Mesothelial cell of epicardium (in vitro differentiated cells): ENCODE results near the gene PCDHGA11. TPM values are rescaled to one million over a fixed set of nuclear protein-coding genes. Genes with fewer than 3 reads are reported as not detected.
"Not testable (repeated sequence)": the region's sequence is repeated elsewhere in the genome, so short reads cannot be mapped to it uniquely, and the experiment has no call there.

Experiments used
- DNase-seq, 2 experiments: peaks; one replicate each; pipeline ENCODE4 v3.0.0; 2021; ENCODE audit warnings: low spot score in 2 of 2; ENCODE audit not compliant: unreplicated experiment in 2 of 2
- H3K27ac Mint-ChIP-seq: 2 replicates; pipeline ENCODE4 v1.8.0; 2021; ENCODE audit warnings: mixed read lengths
- H3K27me3 Mint-ChIP-seq: 2 replicates; pipeline ENCODE4 v1.8.0; 2021; ENCODE audit warnings: low read depth, mixed read lengths
- H3K36me3 Mint-ChIP-seq: 2 replicates; pipeline ENCODE4 v1.8.0; 2021; ENCODE audit warnings: mixed read lengths
- H3K4me1 Mint-ChIP-seq: 2 replicates; pipeline ENCODE4 v1.8.0; 2021; ENCODE audit warnings: mixed read lengths
- H3K4me3 Mint-ChIP-seq: 2 replicates; pipeline ENCODE4 v1.8.0; 2021; ENCODE audit warnings: mild to moderate bottlenecking, moderate library complexity, mixed read lengths
- H3K9me3 Mint-ChIP-seq: 2 replicates; pipeline ENCODE4 v1.8.0; 2021; ENCODE audit warnings: mixed read lengths
- total RNA-seq: library from RNA; stranded (reverse); gene quantifications from 3 replicates; pipeline ENCODE4 v1.2.1, GENCODE V29; 2021
- TF ChIP-seq, protein P1 (sequence below): fragments of 200-600 bp; sonication (generic); IDR thresholded peaks from one replicate; pipeline ENCODE4 v1.5.0; 2021; ENCODE audit warnings: antibody characterized with exemption; ENCODE audit not compliant: unreplicated experiment

The PCDHGA11 gene
- total RNA-seq, 1 donor from 2014 or later: 6.0 TPM

DNA sequence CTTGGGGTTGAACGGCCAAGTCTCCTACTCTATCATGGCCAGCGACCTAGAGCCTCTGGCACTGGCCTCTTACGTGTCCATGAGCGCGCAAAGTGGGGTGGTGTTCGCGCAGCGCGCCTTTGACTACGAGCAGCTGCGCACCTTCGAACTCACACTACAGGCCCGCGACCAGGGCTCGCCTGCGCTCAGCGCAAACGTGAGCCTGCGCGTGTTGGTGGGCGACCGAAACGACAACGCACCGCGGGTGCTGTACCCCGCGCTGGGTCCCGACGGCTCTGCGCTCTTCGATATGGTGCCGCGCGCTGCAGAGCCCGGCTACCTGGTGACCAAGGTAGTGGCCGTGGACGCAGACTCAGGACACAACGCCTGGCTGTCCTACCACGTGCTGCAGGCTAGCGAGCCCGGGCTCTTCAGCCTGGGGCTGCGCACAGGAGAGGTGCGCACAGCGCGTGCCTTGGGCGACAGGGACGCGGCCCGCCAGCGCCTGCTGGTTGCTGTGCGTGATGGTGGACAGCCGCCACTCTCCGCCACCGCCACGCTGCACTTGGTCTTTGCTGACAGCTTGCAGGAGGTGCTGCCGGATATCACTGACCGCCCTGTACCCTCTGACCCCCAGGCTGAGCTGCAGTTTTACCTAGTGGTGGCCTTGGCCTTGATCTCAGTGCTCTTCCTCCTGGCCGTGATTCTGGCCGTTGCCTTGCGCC, 21.1 kb upstream of the PCDHGA11 start:
- Mint-ChIP-seq H3K4me1 (no peaks in the 10 kb centered on the region), H3K9me3 (peaks cover 51% of the 10 kb centered on the region), H3K4me3 (no peak overlapping the region), H3K27ac (no peak overlapping the region), H3K36me3 (peaks cover 48% of the 10 kb centered on the region), H3K27me3 (no peaks in the 10 kb centered on the region)
- no peak for DNase-seq
- TF ChIP-seq, protein P1, sequence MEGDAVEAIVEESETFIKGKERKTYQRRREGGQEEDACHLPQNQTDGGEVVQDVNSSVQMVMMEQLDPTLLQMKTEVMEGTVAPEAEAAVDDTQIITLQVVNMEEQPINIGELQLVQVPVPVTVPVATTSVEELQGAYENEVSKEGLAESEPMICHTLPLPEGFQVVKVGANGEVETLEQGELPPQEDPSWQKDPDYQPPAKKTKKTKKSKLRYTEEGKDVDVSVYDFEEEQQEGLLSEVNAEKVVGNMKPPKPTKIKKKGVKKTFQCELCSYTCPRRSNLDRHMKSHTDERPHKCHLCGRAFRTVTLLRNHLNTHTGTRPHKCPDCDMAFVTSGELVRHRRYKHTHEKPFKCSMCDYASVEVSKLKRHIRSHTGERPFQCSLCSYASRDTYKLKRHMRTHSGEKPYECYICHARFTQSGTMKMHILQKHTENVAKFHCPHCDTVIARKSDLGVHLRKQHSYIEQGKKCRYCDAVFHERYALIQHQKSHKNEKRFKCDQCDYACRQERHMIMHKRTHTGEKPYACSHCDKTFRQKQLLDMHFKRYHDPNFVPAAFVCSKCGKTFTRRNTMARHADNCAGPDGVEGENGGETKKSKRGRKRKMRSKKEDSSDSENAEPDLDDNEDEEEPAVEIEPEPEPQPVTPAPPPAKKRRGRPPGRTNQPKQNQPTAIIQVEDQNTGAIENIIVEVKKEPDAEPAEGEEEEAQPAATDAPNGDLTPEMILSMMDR: no peak

- TF ChIP-seq, protein P1: no peak
- Mint-ChIP-seq H3K4me1 (no peaks in the 10 kb centered on the region), H3K9me3 (peaks cover 48% of the 10 kb centered on the region), H3K27me3 (no peaks in the 10 kb centered on the region), H3K4me3 (no peak within 1 kb of the TSS), H3K27ac (no peak within 1 kb of the TSS), H3K36me3 (peaks cover 50% of the 10 kb centered on the region)
- no peak for DNase-seq
Observed at GRCh38 chr5:141402553-141403243, 18.2 kb upstream of the PCDHGA11 start, which contains the start of gene PCDHGA9. TSS of gene PCDHGA9 (plus strand) at chr5:141402778. CDS start at chr5:141402953, 175 bp downstream.

DNA sequence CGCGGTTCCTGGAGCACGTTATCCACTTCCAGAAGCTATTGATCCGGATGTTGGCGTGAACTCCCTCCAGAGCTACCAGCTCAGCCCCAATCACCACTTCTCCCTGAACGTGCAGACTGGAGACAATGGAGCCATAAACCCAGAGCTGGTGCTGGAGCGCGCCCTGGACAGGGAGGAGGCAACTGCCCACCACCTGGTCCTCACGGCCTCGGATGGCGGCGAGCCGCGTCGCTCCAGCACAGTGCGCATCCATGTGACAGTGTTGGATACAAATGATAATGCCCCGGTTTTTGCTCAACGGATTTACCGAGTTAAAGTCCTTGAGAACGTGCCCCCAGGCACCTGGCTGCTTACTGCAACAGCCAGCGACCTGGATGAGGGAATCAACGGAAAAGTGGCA, 17.5 kb upstream of the PCDHGA11 start:
- H3K27ac Mint-ChIP-seq: no peak overlapping the region
- no peaks in the 10 kb centered on the region for H3K27me3 Mint-ChIP-seq
- H3K4me3 Mint-ChIP-seq: no peak overlapping the region
- H3K9me3 Mint-ChIP-seq: peaks cover 52% of the 10 kb centered on the region
- peaks cover 56% of the 10 kb centered on the region for H3K36me3 Mint-ChIP-seq
- no peak for DNase-seq
- H3K4me1 Mint-ChIP-seq: peaks cover 2% of the 10 kb centered on the region
- TF ChIP-seq, protein P1: no peak

DNA sequence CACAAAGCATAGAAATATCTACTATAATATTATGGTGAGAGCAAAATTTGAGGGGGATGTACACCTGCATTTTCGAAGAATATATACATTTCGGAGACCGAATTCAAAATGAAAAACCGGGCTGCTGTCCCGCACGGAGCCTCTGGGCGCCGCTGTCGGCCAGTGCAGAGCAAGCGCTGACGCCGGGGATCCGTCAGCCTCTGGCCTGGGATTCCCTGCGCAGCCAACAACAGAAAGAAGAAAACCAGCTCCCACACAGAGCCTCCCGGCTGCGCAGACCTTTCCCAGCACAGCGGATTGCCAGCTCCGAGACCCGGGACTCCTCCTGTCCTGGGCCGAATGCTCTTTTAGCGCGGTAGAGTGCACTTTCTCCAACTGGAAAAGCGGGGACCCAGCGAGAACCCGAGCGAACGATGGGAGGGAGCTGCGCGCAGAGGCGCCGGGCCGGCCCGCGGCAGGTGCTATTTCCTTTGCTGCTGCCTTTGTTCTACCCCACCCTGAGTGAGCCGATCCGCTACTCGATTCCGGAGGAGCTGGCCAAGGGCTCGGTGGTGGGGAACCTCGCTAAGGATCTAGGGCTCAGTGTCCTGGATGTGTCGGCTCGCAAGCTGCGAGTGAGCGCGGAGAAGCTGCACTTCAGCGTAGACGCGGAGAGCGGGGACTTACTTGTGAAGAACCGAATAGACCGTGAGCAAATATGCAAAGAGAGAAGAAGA, 12.9 kb upstream of the PCDHGA11 start, which contains the start of gene PCDHGB6:
PCDHGB6 (plus strand) TSS at position 232 of the 716 bp plus-strand sequence; CDS start at position 414, 182 bp downstream.
- Mint-ChIP-seq H3K4me1 (peaks cover 12% of the 10 kb centered on the region), H3K27ac (peak within 1 kb of the TSS; percentile 98), H3K36me3 (peaks cover 59% of the 10 kb centered on the region), H3K9me3 (peaks cover 44% of the 10 kb centered on the region), H3K4me3 (peak within 1 kb of the TSS; percentile 91)
- H3K27me3 Mint-ChIP-seq: not testable (repeated sequence)
- TF ChIP-seq, protein P1: peak; percentile 87
- peak; percentile 62 to 85 for DNase-seq

DNA sequence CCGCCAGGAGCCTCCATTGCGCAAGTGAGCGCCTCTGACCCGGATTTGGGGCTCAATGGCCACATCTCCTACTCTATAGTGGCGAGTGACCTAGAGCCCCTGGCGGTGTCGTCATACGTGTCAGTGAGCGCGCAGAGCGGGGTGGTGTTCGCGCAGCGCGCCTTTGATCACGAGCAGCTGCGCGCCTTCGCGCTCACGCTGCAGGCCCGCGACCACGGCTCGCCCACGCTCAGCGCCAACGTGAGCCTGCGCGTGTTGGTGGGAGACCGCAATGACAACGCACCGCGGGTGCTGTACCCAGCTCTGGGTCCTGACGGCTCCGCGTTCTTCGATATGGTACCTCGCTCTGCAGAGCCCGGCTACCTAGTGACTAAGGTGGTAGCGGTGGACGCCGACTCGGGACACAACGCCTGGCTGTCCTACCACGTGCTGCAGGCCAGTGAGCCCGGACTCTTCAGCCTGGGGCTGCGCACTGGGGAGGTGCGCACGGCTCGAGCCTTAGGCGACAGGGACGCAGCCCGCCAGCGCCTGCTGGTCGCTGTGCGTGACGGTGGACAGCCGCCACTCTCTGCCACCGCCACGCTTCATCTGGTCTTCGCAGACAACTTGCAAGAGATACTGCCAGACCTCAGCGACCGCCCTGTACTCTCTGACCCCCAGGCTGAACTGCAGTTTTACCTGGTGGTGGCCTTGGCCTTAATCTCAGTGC, 11.1 kb upstream of the PCDHGA11 start:
- H3K27me3 Mint-ChIP-seq: no peaks in the 10 kb centered on the region
- H3K27ac Mint-ChIP-seq: no peak overlapping the region
- H3K4me1 Mint-ChIP-seq: peaks cover 19% of the 10 kb centered on the region
- no peak overlapping the region for H3K4me3 Mint-ChIP-seq
- peaks cover 46% of the 10 kb centered on the region for H3K9me3 Mint-ChIP-seq
- peaks cover 66% of the 10 kb centered on the region for H3K36me3 Mint-ChIP-seq
- TF ChIP-seq, protein P1: no peak
- no peak for DNase-seq
